Activated CD4-positive, alpha-beta T cell treated with anti-CD3 and anti-CD28 coated beads, Interleukin-2, Interleukin-6, amounts not matched to agents 100 ng/mL and 50 ng/mL, durations not matched to agents 16 hours and 8 hours (primary cell): ENCODE data around the gene ARHGAP26.

Source experiments
- DNase-seq: peaks from one replicate; pipeline ENCODE4 v3.0.0-alpha.2; 2020

The ARHGAP26 gene

GRCh38 chr5:143237664-143238063, 467.5 kb downstream of the ARHGAP26 start:
- DNase-seq: no peak

DNA sequence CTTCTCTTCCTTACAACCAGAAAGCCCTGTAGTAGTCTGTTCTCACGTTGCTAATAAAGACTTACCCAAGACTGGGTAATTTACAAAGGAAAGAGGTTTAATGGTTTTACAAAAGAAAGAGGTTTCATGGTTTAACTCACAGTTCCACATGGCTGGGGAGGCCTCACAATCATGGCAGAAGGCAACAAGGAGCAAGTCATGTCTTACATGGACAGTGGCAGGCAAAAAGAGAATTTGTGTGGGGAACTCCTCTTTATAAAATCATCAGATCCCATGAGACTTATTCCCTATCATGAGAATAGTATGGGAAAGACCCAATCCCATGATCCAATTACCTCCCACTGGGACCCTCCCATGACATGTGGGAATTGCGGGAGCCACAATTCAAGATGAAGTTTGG, 468.4 kb downstream of the ARHGAP26 start:
- no peak for DNase-seq

DNA sequence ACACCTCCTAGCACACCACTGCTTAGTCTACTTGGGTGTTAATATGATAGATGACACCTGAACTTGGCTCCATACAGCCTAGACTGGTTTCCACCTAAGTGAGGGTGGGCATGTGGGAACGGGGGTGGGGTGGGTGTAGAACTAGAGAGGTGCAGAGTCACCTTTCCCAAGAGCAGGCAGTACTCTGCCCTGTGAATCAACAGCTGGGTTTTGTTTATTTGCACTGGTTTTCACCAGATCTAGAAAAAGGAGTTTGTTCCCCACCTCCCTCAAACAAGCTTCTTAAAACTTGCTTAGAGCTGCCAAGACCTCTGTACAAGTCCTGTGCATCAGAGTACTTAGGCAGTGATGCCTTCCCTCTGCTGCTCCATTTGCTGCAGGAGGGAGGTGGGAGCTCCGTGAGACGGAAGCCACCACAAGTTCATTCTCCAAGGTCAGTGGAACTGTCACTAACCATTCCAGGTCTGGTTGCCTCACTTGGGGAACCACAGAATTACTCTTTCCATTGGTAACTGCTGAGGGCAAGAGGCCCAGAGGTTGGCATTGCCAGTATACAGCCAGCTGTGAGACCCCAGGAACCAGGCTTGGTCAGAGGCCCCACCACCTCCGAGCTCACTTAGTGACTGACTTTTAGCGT, 469.8 kb downstream of the ARHGAP26 start:
- no peak for DNase-seq

DNA sequence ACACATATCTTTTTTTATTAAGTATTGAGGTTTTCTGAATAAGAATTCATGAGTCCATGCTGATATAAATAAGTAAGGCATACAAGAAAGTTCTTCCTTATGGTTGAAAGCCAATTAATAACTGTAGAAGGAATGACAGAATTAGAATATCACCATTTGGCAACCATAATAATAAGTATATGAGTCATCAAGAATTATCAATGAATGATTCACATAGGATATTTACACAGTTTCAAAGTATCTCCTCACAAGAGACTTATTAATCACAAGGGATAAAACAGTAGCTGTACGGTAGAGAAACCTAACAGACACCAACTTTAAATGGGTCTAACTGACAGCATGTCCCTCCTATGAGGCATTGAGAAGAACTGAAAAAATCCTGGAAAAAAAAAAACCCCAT, 471.7 kb downstream of the ARHGAP26 start:
- no peak for DNase-seq

DNA sequence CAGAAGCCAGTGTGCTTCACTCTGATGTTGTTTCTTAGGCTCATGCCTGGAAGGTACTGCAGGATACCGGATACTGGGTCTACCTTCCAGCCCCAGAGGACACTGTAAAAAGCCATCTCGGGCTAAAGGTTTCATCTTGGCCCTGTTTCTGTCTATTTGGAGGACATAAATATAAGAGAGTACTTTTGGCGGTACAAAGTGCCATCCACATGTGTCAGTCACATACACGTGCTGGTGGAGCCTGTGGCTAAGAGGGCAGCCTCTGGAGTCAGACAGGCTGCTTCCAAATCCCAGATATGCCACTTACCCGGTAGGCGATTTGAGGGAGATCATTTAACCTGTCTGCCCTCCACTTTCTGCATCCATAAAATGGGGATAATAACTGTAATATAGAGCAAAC, 472.9 kb downstream of the ARHGAP26 start:
- DNase-seq: no peak

GRCh38 chr5:143244000-143244736, 474.0 kb downstream of the ARHGAP26 start:
- DNase-seq: no peak

GRCh38 chr5:143244990-143245389, 474.8 kb downstream of the ARHGAP26 start:
- DNase-seq: no peak

GRCh38 chr5:143245929-143246561, 475.9 kb downstream of the ARHGAP26 start:
- DNase-seq: no peak

DNA sequence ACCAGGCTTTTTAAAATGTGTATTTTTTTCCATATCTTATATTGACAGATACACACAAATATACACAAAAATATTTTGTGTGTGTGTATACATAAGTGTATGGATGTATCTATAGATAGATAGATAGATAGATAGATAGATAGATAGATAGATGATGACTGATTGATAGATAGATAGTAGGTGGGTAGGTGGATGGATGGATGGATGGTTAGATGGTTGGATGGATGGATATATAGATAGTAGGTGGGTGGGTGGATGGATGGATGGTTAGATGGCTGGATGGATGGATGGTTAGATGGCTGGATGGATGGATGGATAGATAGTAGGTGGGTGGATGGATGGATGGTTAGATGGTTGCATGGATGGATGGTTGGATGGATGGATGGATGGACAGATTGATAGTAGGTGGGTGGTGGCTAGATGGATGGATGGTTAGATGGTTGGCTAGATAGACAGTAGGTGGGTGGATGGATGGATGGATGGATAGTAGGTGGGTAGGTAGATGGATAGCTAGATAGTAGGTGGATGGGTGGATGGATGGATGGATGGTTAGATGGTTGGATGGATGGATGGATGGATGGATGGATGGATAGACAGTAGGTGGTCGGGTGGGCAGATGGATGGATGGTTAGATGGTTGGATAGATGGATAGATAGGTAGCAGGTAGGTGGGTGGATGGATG, 477.1 kb downstream of the ARHGAP26 start:
- DNase-seq: no peak

DNA sequence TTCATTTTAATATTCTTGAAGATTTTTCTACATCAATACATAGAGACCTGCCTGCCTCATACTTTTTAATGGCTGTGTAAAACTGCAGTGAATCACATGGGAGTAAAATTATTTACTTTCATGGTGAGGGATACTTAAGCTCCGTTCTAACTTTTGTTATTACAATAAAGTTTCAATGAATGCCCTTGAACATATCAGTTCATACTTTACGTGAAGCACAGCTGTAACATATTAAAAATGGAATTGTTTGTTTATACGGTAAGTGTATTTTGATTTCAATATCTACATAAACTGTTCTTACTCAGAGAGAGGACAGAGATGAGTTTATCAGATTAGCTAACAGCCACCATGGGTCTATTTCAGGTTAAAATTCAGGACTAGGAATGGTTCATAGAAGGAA, 478.2 kb downstream of the ARHGAP26 start:
- DNase-seq: no peak

- DNase-seq: no peak
These were observed 478.8 kb downstream of the ARHGAP26 start for GRCh38 chr5:143248822-143249579.

- DNase-seq: no peak
These were observed 479.7 kb downstream of the ARHGAP26 start for GRCh38 chr5:143249851-143250250.

- DNase-seq: no peak
These were observed 481.0 kb downstream of the ARHGAP26 start for GRCh38 chr5:143251190-143251589.

- no peak for DNase-seq
These were observed 481.8 kb downstream of the ARHGAP26 start for GRCh38 chr5:143251946-143252345.

GRCh38 chr5:143254819-143255218, 484.6 kb downstream of the ARHGAP26 start:
- no peak for DNase-seq

GRCh38 chr5:143258559-143259253, 488.5 kb downstream of the ARHGAP26 start:
- DNase-seq: no peak

DNA sequence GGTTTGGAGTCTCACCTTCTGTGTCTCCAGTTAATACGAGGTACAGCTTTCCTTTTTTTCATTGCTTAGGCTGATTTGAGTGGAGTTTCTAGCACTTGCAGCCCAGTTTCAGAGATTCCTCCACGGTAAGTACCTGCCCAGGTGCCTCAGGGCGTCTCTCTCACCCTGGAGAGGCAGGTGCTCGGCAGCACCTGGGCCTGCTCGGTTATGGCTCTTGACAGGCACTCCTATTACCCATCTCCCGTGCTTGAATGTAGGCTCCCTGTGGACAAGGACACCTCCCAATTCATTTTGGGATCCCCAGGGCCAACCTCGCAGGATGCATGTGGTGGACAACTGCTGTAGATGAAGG, 489.1 kb downstream of the ARHGAP26 start:
- no peak for DNase-seq

DNA sequence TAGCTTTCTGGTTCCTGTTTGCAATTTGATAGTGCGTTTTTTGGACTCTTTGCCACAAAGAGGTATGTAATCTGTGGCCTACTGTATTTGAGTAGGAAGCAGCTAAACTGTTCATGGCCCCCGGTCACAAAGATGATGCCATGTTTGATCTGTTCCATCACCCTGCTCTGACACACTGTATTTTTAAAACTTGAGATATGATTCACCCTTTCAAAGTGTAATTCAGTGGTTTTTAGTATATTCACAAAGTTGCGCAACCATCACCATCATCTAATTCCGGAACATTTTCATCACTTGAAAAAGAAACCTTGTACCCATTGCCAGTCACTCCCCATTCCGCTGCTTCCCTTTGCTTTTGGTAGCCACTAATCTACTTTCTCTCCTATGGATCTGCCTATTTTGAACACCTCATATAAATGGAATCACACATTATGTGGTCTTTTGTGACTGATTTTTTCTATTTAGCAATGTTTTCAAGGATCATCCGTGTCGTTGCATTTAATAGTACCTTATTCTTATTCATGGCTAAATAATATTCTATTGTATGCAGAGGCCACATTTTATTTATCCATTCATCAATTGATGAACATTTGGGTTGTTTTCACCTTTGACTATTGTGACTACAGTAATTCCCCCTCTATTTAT, 491.7 kb downstream of the ARHGAP26 start:
- peak; percentile 32 for DNase-seq

GRCh38 chr5:143262393-143263174, 492.4 kb downstream of the ARHGAP26 start:
- peak; percentile 11 for DNase-seq

DNA sequence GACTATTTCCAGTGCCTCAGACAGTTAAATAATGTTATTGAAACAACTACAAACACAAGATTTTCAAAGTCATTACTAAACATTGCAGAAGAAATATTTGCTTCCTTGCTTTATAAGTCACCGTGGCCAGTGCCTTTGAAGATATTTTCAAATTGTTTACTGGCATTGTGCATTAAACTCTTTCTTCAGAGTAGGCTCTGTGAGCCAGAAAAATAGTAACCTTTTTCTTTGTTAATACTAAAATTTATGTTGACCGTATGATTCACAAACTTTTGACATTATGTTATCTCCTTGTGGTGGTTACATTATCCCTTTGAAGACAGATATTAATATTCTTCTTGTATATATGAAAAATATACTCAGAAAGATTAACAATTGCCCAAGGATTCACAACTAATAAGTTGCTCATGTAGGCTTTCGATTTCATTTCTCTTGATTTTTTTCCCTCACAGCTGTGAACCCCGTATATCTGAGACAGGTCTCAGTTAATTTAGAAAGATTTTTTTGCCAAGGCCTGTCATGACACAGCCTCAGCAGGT, 493.2 kb downstream of the ARHGAP26 start:
- DNase-seq: no peak

DNA sequence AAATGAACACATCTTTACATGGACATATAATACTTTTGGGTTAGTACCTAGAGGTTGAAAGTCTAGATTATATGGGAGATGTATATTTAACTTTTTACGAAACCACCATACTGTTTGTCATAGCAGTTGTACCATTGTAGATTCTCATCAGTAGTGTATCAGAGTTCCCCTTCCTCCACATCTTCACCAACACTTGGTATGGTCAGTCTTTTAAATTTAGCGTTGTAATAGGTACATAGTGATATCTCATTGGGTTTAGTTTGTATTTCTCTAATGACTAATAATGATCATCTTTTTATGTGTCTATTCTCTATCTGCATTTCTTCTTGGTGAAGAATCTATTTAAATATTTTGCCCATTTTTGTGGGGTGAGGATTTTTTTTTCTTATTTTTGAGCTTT, 495.8 kb downstream of the ARHGAP26 start:
- DNase-seq: no peak
